CD4-positive, alpha-beta T cell (primary cell): ENCODE measurements around the gene CEP43. TPM values are rescaled to one million over a fixed set of nuclear protein-coding genes. Genes with fewer than 3 reads are reported as not detected.

ENCODE experiments used
- ATAC-seq: fragments of 200-7000 bp; cut with Tn5 transposase; one replicate; pipeline ENCODE4 v1.10.0; 2022; ENCODE audit warnings: mild to moderate bottlenecking; ENCODE audit not compliant: poor library complexity
- CTCF ChIA-PET: fragments of 350-600 bp; sonication (Branson Sonifier 250); formaldehyde crosslinking; loops from one replicate; lab custom pipeline; 2021; ENCODE audit warnings: antibody characterized with exemption, inconsistent platforms; lab: Charles Lee
- POLR2A ChIA-PET: fragments of 350-600 bp; sonication (Branson Sonifier 250); formaldehyde crosslinking; loops from one replicate; lab custom pipeline; 2021; ENCODE audit warnings: antibody characterized with exemption, inconsistent platforms; lab: Charles Lee
- DNase-seq, 14 experiments: peaks; one replicate each; pipeline ENCODE4 v3.0.0-alpha.2; 2013 to 2020; ENCODE audit warnings: mixed read lengths in 2 of 14
- H3K27ac ChIP-seq, 2 donors: one replicate each; pipeline versions ENCODE4 v1.5.1 to v1.7.0; 2013; ENCODE audit warnings: low read length in 2 of 2, low read depth in 1 of 2, mild to moderate bottlenecking in 1 of 2
- H3K27me3 ChIP-seq, 2 experiments: 1 replicate in 1 of 2; 2 replicates in 1 of 2; pipeline versions ENCODE4 v1.6.1 to v1.7.0; 2013; ENCODE audit warnings: low read length in 2 of 2, control low read depth in 1 of 2, mild to moderate bottlenecking in 1 of 2, moderate library complexity in 1 of 2; ENCODE audit not compliant: insufficient read depth in 2 of 2, control insufficient read depth in 1 of 2
- H3K36me3 ChIP-seq: one replicate; pipeline ENCODE4 v1.6.1; 2013; ENCODE audit warnings: low read length, control low read depth; ENCODE audit not compliant: insufficient read depth
- H3K4me1 ChIP-seq: one replicate; pipeline ENCODE4 v1.6.1; 2013; ENCODE audit warnings: low read length, control low read depth; ENCODE audit not compliant: insufficient read depth
- H3K4me3 ChIP-seq: one replicate; pipeline ENCODE4 v1.5.1; 2013; ENCODE audit warnings: mild to moderate bottlenecking, low read length, moderate library complexity
- H3K9me3 ChIP-seq, 2 experiments: 1 replicate in 1 of 2; 2 replicates in 1 of 2; pipeline versions ENCODE4 v1.6.1 to v1.7.0; 2013; ENCODE audit warnings: low read length in 2 of 2, mild to moderate bottlenecking in 2 of 2, control low read depth in 1 of 2, moderate library complexity in 1 of 2; ENCODE audit not compliant: control insufficient read depth in 1 of 2, insufficient read depth in 1 of 2
- H3K27ac Mint-ChIP-seq: one replicate; pipeline ENCODE4 v1.8.0; 2020; ENCODE audit warnings: mixed read lengths
- H3K27me3 Mint-ChIP-seq: one replicate; pipeline ENCODE4 v1.8.0; 2021; ENCODE audit warnings: mixed read lengths
- H3K36me3 Mint-ChIP-seq: one replicate; pipeline ENCODE4 v1.8.0; 2021; ENCODE audit warnings: low read depth, mixed read lengths
- H3K4me1 Mint-ChIP-seq: one replicate; pipeline ENCODE4 v1.8.0; 2021; ENCODE audit warnings: low read depth, mixed read lengths
- H3K4me3 Mint-ChIP-seq: one replicate; pipeline ENCODE4 v1.8.0; 2020; ENCODE audit warnings: mild to moderate bottlenecking, mixed read lengths
- H3K9me3 Mint-ChIP-seq: one replicate; pipeline ENCODE4 v1.8.0; 2020; ENCODE audit warnings: mixed read lengths
- intact Hi-C, 2 experiments: fragments of 100-400 bp; cut with DNase I in 1 of 2; cut with micrococcal nuclease in 1 of 2; formaldehyde crosslinking; loops; one replicate each; pipeline versions ENCODE4 v1.15.1 to v1.9.0; 2023 to 2025; cut with DNase I, micrococcal nuclease
- total RNA-seq, 174 experiments: library from RNA in 2 of 174; stranded (reverse) in 2 of 174; gene quantifications; one replicate each; pipeline ENCODE4 v1.2.3 and lab custom pipeline; 2021 to 2026
- TF ChIP-seq, protein P1 (sequence below): fragments of 200-600 bp; IDR thresholded peaks from one replicate; pipeline ENCODE4 v1.8.0; 2022; ENCODE audit warnings: antibody characterized with exemption, mild to moderate bottlenecking

CEP43 gene
- total RNA-seq, 2 experiments from 2014 or later = 12.5 to 13.5 TPM

DNA sequence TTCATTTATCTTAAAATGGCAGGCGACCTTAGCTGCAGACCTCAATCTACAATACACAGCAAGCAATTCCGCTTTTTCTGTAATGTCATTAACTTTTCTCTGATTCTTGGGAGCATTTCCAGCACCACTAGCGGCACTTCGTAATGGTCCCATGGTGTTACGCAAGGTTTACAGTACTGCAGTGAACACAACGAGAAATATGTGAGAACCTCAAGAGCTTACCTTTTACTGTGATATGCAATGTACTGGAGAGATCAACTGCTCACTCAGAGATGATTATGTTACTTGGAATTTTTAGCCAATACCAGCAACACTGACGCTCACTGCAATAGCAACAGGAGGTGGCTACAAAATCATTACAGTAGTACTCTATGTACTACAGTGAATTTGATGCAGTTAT lies 2.8 kb upstream of the CEP43 start:
- H3K4me1 ChIP-seq = peaks cover 13% of the 10 kb centered on the region
- H3K4me1 Mint-ChIP-seq = peaks cover 24% of the 10 kb centered on the region
- H3K4me3 Mint-ChIP-seq = no peak overlapping the region
- ChIA-PET POLR2A (no interaction called here), CTCF (no interaction called here)
- H3K9me3 ChIP-seq = no peaks in the 10 kb centered on the region
- H3K27ac ChIP-seq = no peak overlapping the region
- DNase-seq = no peak
- H3K36me3 ChIP-seq = peaks cover 6% of the 10 kb centered on the region
- TF ChIP-seq, protein P1, sequence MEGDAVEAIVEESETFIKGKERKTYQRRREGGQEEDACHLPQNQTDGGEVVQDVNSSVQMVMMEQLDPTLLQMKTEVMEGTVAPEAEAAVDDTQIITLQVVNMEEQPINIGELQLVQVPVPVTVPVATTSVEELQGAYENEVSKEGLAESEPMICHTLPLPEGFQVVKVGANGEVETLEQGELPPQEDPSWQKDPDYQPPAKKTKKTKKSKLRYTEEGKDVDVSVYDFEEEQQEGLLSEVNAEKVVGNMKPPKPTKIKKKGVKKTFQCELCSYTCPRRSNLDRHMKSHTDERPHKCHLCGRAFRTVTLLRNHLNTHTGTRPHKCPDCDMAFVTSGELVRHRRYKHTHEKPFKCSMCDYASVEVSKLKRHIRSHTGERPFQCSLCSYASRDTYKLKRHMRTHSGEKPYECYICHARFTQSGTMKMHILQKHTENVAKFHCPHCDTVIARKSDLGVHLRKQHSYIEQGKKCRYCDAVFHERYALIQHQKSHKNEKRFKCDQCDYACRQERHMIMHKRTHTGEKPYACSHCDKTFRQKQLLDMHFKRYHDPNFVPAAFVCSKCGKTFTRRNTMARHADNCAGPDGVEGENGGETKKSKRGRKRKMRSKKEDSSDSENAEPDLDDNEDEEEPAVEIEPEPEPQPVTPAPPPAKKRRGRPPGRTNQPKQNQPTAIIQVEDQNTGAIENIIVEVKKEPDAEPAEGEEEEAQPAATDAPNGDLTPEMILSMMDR = no peak
- H3K9me3 Mint-ChIP-seq = no peaks in the 10 kb centered on the region
- H3K27me3 Mint-ChIP-seq = no peaks in the 10 kb centered on the region
- H3K4me3 ChIP-seq = no peak overlapping the region
- no peak overlapping the region for H3K27ac Mint-ChIP-seq
- no peaks in the 10 kb centered on the region for H3K27me3 ChIP-seq
- intact Hi-C loops = loop anchor here (2.0 to 10.0 kb wide), 9 partner anchors 39 to 614 kb away; partner anchors contain the start of genes RNASET2 (in 2 of the 2), CCR6 (in 1 of the 2), MPC1 (in 1 of the 2) and RPS6KA2 (in 1 of the 2)
- ATAC-seq = no peak
- H3K36me3 Mint-ChIP-seq = peaks cover 18% of the 10 kb centered on the region

DNA sequence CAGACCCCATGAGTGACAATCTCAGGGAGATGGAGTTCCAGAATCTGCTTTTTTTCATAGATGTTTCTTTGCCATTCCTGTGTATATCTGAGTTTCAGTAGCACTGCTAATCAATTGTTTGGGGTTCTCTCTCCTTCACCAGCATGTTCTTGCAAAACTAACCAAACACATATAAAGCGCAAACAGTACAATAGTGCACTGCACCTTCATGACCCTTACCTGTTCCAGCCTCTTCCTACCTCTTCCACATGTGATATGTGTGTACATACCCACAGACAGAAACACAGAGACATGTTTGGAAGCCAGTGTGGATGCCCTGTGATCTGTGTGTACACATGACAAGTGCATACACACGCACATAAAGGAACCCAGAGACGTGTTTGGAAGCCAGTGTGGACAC lies 1.8 kb upstream of the CEP43 start:
- H3K27ac ChIP-seq = no peak overlapping the region
- Mint-ChIP-seq H3K36me3 (peaks cover 25% of the 10 kb centered on the region), H3K9me3 (no peaks in the 10 kb centered on the region), H3K27me3 (no peaks in the 10 kb centered on the region), H3K4me3 (peak overlapping the region; percentile 96), H3K27ac (peak overlapping the region; percentile 84), H3K4me1 (peaks cover 29% of the 10 kb centered on the region)
- TF ChIP-seq, protein P1 = no peak
- ATAC-seq (no peak), DNase-seq (no peak)
- POLR2A ChIA-PET = no interaction called here
- H3K4me1 ChIP-seq = peaks cover 15% of the 10 kb centered on the region
- peak overlapping the region; percentile 98 for H3K4me3 ChIP-seq
- CTCF ChIA-PET = no interaction called here
- no peaks in the 10 kb centered on the region for H3K9me3 ChIP-seq
- no peaks in the 10 kb centered on the region for H3K27me3 ChIP-seq
- H3K36me3 ChIP-seq = peaks cover 6% of the 10 kb centered on the region
- intact Hi-C loops = loop anchor here (2.0 to 10.0 kb wide), 9 partner anchors 40 to 615 kb away; partner anchors contain the start of genes RNASET2 (in 2 of the 2), CCR6 (in 1 of the 2), MPC1 (in 1 of the 2) and RPS6KA2 (in 1 of the 2)

DNA sequence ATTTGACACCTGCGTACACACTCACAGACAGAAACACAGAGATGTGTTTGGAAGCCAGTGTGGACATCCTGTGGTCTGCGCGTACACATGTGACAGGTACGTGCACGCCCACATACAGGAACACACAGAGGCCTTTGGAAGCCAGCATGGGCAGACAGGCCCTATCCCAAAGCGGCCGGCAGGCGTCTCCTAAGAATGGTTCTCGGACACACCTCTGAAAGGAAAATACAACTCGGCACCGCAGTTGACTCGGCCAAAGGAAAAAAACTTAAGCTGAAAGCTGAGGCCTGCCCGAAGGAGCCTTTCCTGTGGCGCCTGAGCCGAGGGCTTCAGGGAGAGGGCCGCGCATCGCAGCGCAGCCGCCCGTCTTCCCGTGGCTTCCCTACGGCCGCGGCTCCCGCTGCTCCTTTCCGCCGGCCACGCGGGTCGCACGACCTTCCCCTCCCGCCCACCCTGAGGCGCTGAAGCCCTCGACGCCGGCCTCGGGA lies 1.4 kb upstream of the CEP43 start:
- Histone ChIP-seq H3K9me3 (no peaks in the 10 kb centered on the region), H3K27ac (no peak overlapping the region), H3K4me3 (peak overlapping the region; percentile 98), H3K36me3 (peaks cover 6% of the 10 kb centered on the region), H3K4me1 (peaks cover 15% of the 10 kb centered on the region), H3K27me3 (no peaks in the 10 kb centered on the region)
- Mint-ChIP-seq H3K27ac (peak overlapping the region; percentile 84), H3K27me3 (no peaks in the 10 kb centered on the region), H3K36me3 (peaks cover 25% of the 10 kb centered on the region), H3K4me1 (peaks cover 29% of the 10 kb centered on the region), H3K9me3 (no peaks in the 10 kb centered on the region), H3K4me3 (peak overlapping the region; percentile 96)
- ChIA-PET POLR2A (interaction anchor here (0.9 to 2.9 kb wide), 3 partner anchors 38 to 122 kb away, joined by 3 to 26 read pairs (median 3); partner anchors contain the start of gene RNASET2), CTCF (no interaction called here)
- DNase-seq = peak in 12 of 14 experiments; percentile 22 to 76 (median 42)
- peak; percentile 38 for ATAC-seq
- intact Hi-C loops = loop anchor here (2.0 to 10.0 kb wide), 11 partner anchors 41 to 616 kb away; partner anchors contain the start of genes RNASET2 (in 2 of the 2), CCR6 (in 1 of the 2), MPC1 (in 1 of the 2) and RPS6KA2 (in 1 of the 2)
- TF ChIP-seq, protein P1 = no peak
